COR-L47 (cell line): ENCODE results near the gene EHD4.

Source experiments
- DNase-seq: peaks from one replicate; lab custom pipeline; 2025; lab: John Stamatoyannopoulos, UW

The EHD4 gene

DNA sequence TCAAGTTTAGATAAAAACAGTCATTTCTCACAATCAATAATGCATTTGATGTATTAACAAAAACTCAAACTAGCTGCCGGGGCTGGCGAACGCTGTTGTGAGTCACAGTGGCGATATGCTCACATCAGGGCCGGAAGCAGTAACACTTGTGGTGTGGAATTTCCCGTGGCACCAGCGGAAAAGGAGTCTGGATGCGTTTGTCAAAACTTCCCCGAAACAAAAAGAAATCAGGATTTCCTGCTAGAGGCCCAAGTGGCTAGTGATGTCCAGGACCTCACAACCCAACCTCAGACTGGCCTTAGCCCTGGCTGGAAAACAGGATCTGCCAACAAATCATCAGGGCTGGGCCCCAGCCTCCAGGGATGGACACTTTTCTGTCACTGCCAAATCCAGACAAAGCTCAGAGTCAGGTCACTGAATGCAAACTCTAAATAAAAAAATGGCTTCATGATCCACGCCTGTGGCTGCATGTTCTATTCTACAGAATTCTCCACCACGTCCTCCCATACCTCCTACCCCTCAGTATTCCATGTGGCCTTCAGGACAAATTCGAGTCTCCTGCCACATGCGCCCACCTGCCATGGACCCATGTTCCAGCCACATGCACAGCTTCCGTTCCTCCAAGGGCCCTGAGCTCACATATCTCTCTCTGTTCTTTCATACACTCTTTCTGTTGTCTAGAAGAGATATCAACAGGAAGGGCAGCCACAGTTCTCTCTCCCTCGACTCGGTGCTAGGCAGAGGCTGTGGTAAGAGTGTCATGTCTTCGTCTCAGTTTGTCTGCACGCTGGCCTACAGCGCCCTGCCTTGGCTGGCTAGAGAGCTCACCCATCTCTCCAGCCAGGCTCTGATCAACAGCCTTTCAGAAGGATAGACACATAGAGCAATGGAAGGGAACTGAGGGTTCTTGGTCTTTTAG is 35.4 kb downstream of the EHD4 start:
- DNase-seq = no peak

DNA sequence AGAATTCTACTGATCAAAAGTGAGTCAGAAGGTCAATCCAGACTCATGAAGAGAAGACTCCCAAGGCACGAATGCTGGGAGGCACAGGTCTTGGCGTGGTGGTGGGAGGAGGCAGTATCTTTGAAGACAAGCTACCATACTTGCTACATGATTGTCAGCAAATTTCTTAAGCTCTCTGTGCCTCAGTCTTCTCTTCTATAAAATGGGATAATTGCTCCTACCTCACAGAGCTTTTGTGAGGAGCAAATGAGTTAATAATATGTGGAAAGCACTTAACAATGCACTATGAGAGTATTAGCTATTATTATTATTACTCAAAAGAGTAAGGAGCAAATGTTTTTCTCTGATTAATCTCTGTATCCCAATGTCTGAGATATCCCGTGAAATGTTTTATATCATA is 36.2 kb downstream of the EHD4 start:
- DNase-seq = no peak

DNA sequence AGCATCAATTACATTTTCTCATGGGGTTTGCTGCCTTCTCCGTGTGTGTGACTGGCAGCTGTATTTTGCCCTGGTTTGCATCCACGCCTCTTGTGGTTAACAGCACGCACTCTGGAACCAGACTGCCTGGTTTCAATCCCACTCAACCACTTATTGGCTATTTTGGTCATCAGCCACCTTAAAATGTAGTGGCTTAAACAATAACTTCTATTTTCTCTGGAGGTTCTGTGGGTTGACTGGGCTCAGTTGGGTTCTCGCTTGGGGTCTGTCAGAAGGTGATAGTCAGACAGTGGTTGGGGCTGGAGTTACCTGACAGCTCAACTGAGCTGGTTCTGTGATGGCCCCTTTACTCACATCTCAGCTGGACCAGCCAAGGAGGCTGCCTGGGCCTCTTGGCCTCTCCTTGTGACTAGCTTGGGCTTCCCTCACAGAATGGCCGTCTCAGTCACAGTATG is 36.8 kb downstream of the EHD4 start:
- no peak for DNase-seq

DNA sequence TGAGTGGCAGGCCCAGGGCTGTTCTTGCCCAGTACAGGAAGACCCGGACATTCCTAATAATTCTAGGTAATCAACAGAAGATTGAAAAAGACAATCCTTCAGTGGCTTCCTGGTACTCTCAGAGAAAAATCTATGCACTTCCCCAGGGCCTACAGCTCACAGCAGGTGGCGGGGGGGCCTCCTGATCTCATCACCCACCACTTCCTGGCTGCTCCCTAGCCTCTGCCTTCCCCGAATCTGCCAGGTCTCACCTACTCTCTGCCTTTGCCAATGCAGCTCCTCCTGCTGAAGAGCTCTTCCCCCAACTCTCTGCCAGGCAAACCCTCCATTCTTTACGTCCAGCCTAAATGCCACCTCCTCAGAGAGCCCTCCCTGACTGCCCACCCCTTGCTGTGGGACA is 37.5 kb downstream of the EHD4 start:
- no peak for DNase-seq

DNA sequence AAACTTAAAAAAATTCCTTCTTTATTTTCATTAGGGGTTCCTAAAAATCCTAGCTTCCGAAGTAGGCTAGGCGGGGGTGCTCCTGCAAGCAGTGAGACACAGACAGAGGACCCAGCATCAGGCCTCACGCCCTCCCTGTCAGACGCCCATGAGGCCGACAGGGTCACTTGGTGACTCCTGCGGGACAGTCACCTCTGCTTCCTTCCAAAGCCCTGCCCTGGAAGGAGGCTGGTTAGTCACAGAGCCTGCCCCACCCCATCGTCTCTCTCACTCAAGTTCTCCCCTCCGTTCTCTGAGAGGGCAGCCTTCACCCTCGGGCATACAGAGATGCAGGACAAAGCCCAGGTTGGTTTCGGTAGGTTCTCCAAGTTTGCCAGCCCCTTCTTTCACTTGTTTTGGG is 38.6 kb downstream of the EHD4 start:
- DNase-seq = no peak

DNA sequence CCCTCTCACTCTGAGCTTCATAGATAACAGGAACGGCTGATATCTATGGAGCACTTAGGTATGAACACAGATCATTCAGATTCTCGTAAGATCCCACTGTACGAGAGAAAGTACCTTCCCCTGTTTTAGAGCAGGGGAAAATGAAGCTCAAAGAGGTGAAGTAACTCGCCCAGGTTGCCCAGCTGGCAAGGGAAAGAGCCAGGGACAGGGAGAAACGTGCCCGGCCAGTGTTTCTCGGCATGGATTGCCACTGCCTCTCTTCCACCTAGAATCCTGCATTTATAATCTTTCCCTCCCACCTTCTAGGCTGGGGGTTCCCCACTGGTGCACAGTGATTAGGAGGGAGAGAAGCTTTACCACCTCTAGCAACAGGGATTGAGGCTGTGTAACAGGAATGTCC is 39.0 kb downstream of the EHD4 start:
- DNase-seq = no peak

DNA sequence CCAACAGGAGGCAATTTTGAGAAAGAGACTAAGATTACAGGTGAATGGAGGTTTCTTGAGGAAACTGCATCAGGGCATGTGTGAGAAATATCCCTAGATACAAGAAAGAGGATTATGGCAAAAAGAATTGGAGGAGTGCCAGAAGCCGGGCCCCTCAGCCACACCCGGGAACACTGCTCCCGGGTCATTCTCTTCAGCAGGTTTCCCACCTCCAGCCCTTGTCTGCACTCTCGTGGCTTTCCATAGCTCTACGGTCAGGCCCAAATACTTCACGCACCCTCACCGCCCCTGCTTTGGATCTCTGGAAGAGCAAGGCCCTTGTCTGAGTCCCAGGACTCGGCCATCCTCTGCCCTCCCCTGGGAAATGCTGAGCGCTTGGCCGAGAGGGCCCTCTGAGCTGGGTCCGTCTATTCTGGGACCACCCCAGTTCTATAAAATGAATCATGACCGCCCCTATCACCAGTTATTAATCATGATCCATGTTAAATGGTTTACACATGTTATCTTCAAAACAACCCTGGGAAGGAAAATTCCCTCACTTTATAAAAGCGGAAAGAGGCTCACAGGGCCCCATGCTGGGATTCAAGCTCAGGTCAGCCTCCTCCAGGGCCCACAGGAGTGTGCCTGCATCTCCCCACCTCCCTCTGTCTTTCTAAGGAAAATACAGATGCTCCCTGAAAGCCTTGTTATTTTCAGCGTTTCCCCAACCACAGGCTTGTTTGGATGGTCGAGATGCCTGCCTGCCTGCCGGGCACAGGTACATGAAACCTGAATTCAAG is 39.7 kb downstream of the EHD4 start:
- DNase-seq = no peak

DNA sequence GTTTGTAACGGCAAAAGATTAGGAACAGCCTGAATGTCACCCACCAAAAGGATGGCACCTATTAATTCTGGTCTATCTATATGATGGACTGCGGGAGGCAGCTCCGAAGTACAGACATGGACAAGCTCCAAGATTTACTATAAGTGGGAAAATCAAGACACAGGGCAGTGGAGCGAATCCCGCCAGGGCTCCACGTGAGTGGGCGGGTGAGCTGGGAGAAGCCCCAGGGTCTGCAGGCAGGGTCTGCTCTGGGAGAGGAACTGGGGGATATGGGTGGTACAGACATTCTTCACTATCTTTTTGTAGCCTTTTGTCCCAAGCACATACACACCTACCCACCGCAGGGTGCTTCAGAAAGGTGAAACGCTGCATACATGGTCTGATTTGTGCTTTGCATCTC is 40.3 kb downstream of the EHD4 start:
- DNase-seq = no peak

DNA sequence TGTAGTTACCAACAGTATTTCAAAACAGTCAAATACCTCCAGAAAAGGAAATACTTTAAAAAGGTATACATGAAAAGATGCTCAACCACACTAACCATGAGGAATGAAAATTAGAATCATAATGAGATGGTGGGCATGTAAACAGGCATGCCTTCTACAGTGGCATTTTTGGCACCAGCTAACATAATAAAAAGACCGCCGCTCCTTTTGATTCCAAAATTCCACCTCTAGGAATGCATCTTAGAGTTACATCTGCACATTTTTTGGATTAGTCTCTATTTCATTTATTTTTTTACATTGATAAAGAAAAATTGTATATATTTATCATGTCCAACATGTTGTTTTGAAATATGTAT is 41.5 kb downstream of the EHD4 start:
- DNase-seq = no peak

DNA sequence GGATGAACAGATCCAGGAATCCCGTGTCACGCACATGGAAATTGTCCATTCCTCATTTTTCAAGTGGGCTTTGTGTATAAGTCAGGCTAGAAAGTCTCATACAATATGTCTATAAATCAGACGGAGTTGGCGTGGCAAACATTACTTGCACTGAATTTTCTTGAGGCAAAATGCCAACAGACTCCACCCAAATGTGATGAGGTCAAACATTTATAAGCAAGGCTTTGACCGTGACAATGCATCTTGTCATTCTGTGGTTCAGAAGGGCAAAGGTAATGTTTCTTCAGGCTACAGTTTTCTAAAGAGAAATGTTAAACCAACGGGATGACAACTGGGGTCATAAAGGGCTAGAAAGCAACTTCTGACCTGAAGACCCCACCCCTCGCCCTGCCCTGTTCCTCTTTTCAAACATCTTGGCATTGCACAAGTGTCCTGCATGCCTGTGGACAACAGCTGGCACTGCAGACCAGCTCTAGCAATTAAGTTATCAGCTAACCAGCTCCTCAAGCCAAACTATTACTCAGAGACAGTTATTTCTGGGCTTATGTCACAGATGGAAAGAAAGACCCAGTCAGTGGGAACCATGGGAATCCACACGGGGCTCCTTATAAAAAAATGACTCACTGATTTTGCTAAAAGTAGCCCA is 42.0 kb downstream of the EHD4 start:
- no peak for DNase-seq

DNA sequence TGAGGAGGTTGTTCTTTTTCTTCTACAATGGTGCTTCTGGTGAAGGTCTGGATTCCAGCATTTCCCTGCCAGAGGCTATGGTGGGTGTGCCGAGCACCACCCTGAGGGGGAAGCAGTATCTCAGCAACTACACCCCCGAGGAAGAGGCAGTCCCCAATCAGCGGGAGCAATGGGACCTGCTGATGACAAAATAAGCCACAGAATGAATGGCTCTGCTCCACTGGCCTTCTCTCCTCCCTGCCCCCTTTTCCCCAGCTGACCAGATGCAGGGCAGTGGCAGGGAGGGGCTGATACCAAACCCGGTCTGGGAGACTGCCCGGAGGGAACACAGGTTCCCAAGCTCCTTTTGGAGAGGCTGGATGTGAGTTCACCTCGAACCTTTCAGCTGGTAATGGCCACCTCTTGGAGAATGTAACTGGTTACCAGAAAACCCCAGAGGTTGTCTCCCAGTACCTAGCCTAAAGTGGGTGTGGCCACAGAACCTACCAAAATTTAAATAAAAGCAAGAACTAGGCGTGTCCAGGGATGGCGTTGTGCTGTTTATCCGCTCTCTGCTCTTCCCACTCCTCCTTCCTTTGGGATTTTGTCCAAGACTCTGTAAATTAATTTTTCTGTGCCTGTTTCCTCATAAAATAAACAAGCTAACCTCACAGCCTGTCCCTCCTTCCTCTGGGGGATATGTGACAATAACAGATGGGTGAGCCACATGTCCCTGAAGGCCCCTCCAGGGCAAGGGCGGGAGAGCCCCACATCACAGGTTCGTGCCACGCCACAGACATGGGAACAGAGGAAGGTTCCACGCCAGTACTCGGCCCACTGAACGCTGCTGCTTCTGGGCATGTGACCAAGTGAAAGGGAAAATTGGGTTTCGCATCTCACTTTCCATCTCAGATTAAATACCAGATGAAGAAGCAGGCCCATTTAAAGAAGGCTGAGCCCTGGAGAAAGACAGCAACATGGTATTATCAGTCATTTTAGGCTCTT is 43.4 kb downstream of the EHD4 start:
- no peak for DNase-seq

DNA sequence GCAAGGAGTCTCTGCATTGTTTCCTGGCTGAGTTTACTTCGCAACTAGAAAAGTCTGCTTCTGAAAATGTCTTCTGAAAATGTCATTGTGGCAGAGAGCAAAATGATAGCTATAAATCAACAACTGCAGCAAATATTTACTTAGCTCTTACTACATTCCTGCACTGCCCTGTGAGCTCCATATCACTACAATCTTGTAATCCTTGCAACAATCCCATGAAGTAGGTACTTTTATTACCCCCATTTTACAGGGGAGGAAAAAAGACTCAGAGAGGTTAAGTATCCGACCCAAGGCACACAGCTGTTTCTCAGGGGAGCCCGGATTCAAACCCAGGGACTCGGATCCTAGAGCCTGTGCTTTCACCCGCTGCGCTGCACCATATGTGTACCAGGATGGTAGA is 44.3 kb downstream of the EHD4 start:
- DNase-seq = no peak

DNA sequence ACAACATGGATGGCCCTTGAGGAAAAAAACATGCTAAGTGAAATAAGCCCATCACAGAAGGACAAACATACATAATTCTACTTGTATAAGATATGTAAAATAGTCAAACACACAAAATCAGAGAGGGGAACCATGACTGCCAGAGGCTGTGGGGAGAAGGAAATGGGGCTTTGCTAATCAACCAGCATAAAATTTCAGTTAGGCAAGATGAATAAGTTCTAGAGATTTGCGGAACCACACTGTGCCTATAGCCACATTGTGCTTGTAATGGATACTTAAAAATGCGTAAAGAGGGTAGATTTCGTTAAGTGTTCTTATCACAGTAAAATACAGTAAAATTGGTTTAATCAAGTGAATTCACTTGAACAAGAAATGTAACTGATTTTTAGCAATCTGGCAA is 44.8 kb downstream of the EHD4 start:
- DNase-seq = no peak

DNA sequence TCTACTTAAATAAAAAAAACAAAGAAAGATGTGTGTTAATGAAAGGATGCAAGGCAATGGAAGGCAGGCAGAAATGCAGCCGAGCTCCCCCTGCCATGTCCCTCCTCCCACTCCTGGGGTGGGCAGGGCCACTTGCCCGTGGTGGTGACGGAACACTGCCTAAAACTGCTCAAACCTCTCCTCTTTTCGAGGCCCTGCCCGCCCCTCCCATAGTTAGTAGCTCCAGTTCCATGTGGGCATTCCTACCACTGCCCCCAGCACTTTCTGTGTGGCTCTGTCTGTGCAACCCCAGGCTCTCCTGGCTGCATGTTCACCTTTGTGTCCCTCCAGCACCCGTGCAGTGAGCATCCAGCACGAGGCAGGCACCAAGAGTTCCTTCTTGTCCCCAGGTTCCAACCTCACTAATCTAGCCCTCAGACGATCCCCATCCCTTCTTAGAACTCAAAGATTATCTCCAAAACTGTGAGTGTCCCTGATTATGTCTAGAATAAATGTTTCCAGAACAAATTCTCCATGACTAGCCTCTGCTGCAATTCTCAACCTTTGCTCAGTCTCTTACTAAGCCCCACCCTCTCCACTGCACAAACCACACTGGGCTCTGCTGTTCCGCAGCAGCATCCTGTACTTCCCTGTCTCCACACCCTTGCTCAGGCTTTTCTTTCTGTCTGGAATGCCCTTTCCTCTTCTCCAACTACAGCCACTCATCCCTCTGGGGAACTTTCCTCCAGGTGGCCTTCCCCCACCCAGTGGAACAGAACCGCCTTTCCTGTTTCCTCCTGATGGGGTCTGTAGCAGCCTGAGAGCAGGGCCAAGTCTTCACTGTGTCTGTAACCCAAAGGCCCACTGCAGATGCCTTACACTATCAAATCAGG is 45.9 kb downstream of the EHD4 start:
- no peak for DNase-seq

DNA sequence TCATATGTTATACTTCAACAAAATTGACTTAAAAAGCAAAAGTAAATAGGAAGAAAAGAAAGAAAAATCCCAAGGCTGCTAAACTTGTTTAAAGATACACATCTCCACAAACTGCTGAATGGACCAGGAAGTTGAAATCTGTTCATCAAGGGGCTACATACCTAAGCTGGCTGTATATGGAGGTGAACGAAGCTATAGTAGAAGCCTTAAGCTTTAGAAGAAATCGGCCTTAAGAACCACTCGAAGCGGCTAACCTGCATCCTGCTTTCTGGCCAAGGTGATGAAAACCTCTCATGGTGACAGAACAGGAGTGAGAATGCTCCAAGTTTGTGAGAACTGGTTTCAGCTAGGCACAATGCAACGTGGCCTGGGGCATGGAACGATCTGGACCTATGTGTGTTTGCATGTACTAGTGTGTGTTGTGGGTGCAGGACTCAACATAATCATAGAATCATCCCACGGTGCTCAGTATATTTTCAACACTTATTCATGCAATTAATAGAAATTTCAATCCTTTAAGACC is 47.2 kb downstream of the EHD4 start:
- no peak for DNase-seq

DNA sequence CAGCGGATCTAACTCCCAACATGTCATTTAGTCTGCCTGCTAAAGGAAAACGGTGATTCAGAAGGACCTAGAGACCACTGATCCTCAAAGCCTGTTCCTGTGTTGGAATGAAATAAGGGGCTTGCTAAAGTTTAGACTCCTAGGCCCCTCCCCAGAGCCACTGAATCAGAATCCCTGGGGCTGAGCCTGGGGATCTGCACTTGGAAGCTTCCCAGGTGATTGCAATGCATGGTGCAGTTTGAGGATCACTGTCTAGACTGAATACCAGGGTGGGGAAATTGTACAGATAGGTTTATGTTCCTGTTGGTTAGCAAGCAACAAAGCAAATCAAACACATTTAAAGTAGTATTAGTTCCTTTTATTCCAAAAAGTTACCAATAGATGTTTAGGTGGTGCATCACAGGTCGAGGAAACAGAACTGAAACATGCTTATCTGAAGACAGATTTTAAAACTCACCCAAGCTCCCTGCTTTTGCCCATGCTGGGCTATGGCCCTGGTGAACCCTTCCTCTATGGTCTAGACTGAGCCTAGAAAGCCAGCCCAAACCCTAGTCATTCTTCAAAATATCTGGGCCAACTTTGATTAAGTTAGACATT is 48.9 kb downstream of the EHD4 start:
- no peak for DNase-seq

DNA sequence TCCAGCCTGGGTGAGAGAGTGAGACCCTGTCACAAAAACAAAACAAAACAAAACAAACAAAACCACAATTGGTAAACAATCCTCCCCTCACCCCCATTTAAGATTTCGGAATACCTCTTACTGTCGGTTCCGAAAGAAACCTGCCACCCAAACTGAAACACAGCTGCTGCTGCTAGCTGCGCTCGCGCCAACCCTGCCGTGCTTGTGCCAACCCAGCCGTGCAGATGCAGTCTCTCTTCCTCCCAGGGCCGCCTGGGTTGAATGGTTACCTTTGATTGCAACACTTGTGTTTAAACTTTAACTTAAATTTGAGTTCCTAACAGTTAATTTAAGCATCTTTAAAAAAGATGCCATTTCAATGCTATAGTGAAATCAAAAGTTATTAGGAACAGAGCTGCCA is 50.0 kb downstream of the EHD4 start:
- DNase-seq = no peak

DNA sequence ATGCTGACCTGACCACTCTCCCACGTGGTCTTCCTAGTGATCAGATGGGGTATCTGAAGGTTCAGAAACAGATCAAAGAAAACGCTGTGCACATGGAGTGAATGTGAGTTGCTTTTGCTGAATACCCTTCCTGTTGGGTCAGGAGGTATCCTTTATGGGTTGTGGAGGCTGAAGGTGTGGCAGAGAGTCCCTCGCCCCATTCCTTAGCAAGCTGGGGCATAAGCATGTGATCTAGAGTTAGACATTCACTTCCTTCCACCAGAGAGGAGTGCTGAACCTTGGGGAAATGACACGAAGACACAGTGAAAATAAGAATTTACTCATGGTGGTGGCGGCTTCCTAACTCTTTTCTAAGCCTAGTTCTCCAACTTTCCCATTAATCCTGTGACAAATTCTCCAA is 50.7 kb downstream of the EHD4 start:
- DNase-seq = no peak

DNA sequence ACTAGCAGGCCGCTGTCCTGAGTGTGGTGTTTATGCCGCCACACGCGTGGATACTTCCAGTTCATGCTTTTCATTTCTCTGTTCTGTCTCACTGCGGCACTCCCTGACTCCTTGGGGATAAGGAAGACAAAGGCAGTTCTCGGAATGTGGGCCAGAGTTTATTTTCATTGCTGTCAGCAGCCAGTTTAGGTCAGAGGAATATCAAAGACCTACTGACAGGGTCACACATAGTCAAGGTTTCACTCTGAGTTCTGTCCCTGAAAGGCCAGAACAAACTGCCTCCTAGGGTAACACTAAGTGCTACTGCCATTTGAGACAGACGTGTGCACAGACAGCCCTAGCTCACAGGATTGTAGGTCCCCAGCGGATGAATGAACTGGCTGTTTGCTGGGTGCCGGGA is 51.2 kb downstream of the EHD4 start:
- no peak for DNase-seq

DNA sequence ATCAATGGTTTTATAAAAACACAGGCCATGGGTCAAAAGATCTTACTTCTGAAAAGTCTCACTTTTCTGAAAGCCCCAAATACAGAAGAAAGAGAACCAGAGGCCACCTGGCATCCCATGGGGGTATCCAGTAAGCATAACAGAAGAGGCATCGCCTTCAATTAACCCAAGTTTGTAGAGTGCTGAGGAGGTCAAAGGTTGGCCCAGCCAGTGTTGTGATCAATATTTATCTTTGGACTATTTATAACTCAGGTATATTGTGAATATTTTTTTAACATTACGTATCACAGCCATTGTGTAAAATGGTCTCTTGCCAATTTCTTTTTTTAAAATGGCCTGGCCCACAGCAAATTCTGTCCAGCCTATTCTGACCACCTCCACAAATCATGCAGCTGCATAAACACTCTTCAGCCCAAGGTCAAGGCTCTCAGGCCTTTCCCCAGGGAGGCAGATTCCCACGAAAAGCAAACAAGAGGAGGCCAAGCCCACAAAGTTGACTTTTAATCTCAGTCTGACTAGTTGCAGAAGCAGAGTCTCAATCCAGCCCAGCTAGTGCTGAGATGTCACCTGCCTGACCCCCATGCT is 52.3 kb downstream of the EHD4 start:
- no peak for DNase-seq
